SK-N-SH (cell line): Measurements from ENCODE around the gene TRAFD1. TPM values are rescaled to one million over a fixed set of nuclear protein-coding genes. Genes with fewer than 3 reads are reported as not detected.

Source experiments
- CTCF ChIA-PET: fragments of 300-600, 350-600 bp; formaldehyde crosslinking; extraction: SDS; loops from one replicate; lab custom pipeline; 2021; lab: Yijun Ruan, JAX
- POLR2A ChIA-PET: fragments of 350-600 bp; sonication (Branson Sonifier 250); formaldehyde crosslinking; extraction: SDS; loops from one replicate; lab custom pipeline; 2020; ENCODE audit warnings: antibody characterized with exemption, inconsistent platforms; lab: Yijun Ruan, JAX
- DNase-seq: peaks from one replicate; pipeline ENCODE4 v3.0.0; 2012
- H2AFZ ChIP-seq: fragments of 200-600 bp; sonication (generic); 2 replicates; pipeline ENCODE4 v1.8.1; 2016; ENCODE audit warnings: antibody characterized with exemption, mild to moderate bottlenecking, low read depth
- H3F3A ChIP-seq: fragments of 200-600 bp; sonication (generic); replicated peaks from 2 replicates; pipeline ENCODE3; 2016; ENCODE audit warnings: antibody characterized with exemption, mild to moderate bottlenecking; ENCODE audit not compliant: insufficient read depth
- H3K27ac ChIP-seq, 2 experiments: fragments of 200-500 bp in 1 of 2; fragments of 200-600 bp in 1 of 2; sonication (Bioruptor generic) in 1 of 2; sonication (generic), shearing (Covaris generic) in 1 of 2; 2 replicates each; pipeline versions ENCODE4 v1.5.1 to v1.6.1; 2014 to 2016; ENCODE audit warnings: low read depth in 2 of 2, inconsistent platforms in 1 of 2, low read length in 1 of 2, mild to moderate bottlenecking in 1 of 2, mixed read lengths in 1 of 2
- H3K27me3 ChIP-seq: fragments of 200-600 bp; sonication (generic), shearing (Covaris generic); 2 replicates; pipeline ENCODE4 v1.6.1; 2016; ENCODE audit warnings: mixed run types; ENCODE audit not compliant: insufficient read depth
- H3K36me3 ChIP-seq, 2 experiments: fragments of 200-500 bp in 1 of 2; fragments of 200-600 bp in 1 of 2; sonication (Bioruptor generic) in 1 of 2; sonication (generic) in 1 of 2; replicated peaks in 1 of 2; 2 replicates each; pipeline versions ENCODE3 to v1.5.1; 2014 to 2016; ENCODE audit warnings: low read length in 1 of 2, mild to moderate bottlenecking in 1 of 2; ENCODE audit not compliant: insufficient read depth in 2 of 2, control insufficient read depth in 1 of 2
- H3K4me1 ChIP-seq, 2 experiments: fragments of 200-500 bp in 1 of 2; fragments of 200-600 bp in 1 of 2; sonication (Bioruptor generic) in 1 of 2; sonication (generic), shearing (Covaris generic) in 1 of 2; 2 replicates each; pipeline versions ENCODE4 v1.5.1 to v1.6.1; 2014 to 2016; ENCODE audit warnings: low read depth in 1 of 2, low read length in 1 of 2, mixed run types in 1 of 2; ENCODE audit not compliant: insufficient read depth in 2 of 2, control insufficient read depth in 1 of 2
- H3K4me2 ChIP-seq: fragments of 200-600 bp; sonication (generic), shearing (Covaris generic); 2 replicates; pipeline ENCODE4 v1.6.1; 2017; ENCODE audit warnings: mixed run types
- H3K4me3 ChIP-seq, 2 experiments: fragments of 200-500 bp in 1 of 2; fragments of 200-600 bp in 1 of 2; sonication (Bioruptor generic) in 1 of 2; sonication (generic), shearing (Covaris generic) in 1 of 2; 2 replicates each; pipeline versions ENCODE4 v1.5.1 to v1.8.1; 2014 to 2016; ENCODE audit warnings: low read depth in 2 of 2, inconsistent platforms in 1 of 2, low read length in 1 of 2, mild to moderate bottlenecking in 1 of 2, mixed read lengths in 1 of 2, moderate library complexity in 1 of 2
- H3K79me2 ChIP-seq: fragments of 200-600 bp; sonication (generic); 2 replicates; pipeline ENCODE4 v1.8.1; 2017; ENCODE audit warnings: mild to moderate bottlenecking; ENCODE audit not compliant: insufficient read depth
- H3K9ac ChIP-seq: fragments of 200-600 bp; sonication (generic); 2 replicates; pipeline ENCODE4 v1.6.1; 2017; ENCODE audit warnings: mixed run types
- H3K9me2 ChIP-seq: fragments of 200-600 bp; sonication (generic); 2 replicates; pipeline ENCODE4 v1.6.1; 2017; ENCODE audit warnings: mixed run types
- H3K9me3 ChIP-seq: fragments of 200-600 bp; sonication (generic); 2 replicates; pipeline ENCODE4 v1.6.1; 2017; ENCODE audit warnings: mixed run types, mild to moderate bottlenecking, moderate library complexity
- H4K20me1 ChIP-seq: fragments of 200-600 bp; sonication (generic); 2 replicates; pipeline ENCODE4 v1.6.1; 2017; ENCODE audit warnings: mild to moderate bottlenecking, mixed run types; ENCODE audit not compliant: insufficient read depth
- ELF1 ChIP-seq: IDR thresholded peaks from 2 replicates; pipeline ENCODE4 v1.4.0; 2012
- EP300 ChIP-seq, 2 experiments: IDR thresholded peaks; 2 replicates each; pipeline versions ENCODE4 v1.4.0 to v1.6.1; 2012; ENCODE audit warnings: borderline replicate concordance in 1 of 2, low read depth in 1 of 2, low read length in 1 of 2
- EZH2phosphoT487 ChIP-seq: fragments of 200-600 bp; sonication (generic); IDR thresholded peaks from 2 replicates; pipeline ENCODE4 v1.6.1; 2017; ENCODE audit warnings: low read depth, mixed run types, mild to moderate bottlenecking, antibody characterized with exemption, moderate library complexity, borderline replicate concordance
- FOSL2 ChIP-seq: IDR thresholded peaks from 2 replicates; pipeline ENCODE4 v1.4.0; 2012; ENCODE audit warnings: low read depth, mild to moderate bottlenecking, moderate library complexity, borderline replicate concordance
- FOXJ3 ChIP-seq: sonication (generic); formaldehyde crosslinking; IDR thresholded peaks from 2 replicates; pipeline ENCODE4 v1.5.1; 2020; ENCODE audit warnings: mild to moderate bottlenecking, missing genetic modification reagents
- FOXM1 ChIP-seq: IDR thresholded peaks from 2 replicates; pipeline ENCODE4 v1.4.0; 2012; ENCODE audit warnings: low read depth, mild to moderate bottlenecking
- GABPA ChIP-seq: IDR thresholded peaks from 2 replicates; pipeline ENCODE4 v1.4.0; 2012; ENCODE audit warnings: low read depth, mild to moderate bottlenecking
- JUND ChIP-seq: IDR thresholded peaks from 2 replicates; pipeline ENCODE4 v1.4.0; 2012
- MXI1 ChIP-seq: IDR thresholded peaks from 2 replicates; pipeline ENCODE4 v1.6.1; 2012; ENCODE audit warnings: mild to moderate bottlenecking, low read depth, low read length, improper control_type of control experiment
- POLR2AphosphoS5 ChIP-seq: IDR thresholded peaks from 2 replicates; pipeline ENCODE4 v1.6.1; 2012; ENCODE audit warnings: low read depth, low read length
- RFX5 ChIP-seq: IDR thresholded peaks from 2 replicates; pipeline ENCODE4 v1.6.1; 2012; ENCODE audit warnings: mild to moderate bottlenecking, improper control_type of control experiment, low read length
- SMC3 ChIP-seq: IDR thresholded peaks from 2 replicates; pipeline ENCODE4 v1.6.1; 2012; ENCODE audit warnings: low read depth, low read length, improper control_type of control experiment
- WGBS: methylation state at CpG from one replicate; pipeline ENCODE4 v1.1.6; 2017; ENCODE audit warnings: low lambda C conversion rate; 5-methylcytosine and 5-hydroxymethylcytosine counted together
- polyA plus RNA-seq, 3 experiments: library from polyadenylated mRNA; depleted of rRNA; stranded (reverse); fragments of >200 nt; gene quantifications; 2 replicates each; pipeline ENCODE4 v1.2.3, GENCODE V29; 2012
- TF ChIP-seq, protein P1 (sequence below): IDR thresholded peaks from 2 replicates; pipeline ENCODE4 v1.4.0; 2012; ENCODE audit warnings: low read depth, borderline replicate concordance
- TF ChIP-seq, protein P2 (sequence below): IDR thresholded peaks from 2 replicates; pipeline ENCODE4; 2012
- TF ChIP-seq, protein P3 (sequence below): fragments of 200-600 bp; sonication (generic); IDR thresholded peaks from 2 replicates; pipeline ENCODE4 v1.6.1; 2017; ENCODE audit warnings: antibody characterized with exemption, mild to moderate bottlenecking, moderate library complexity
- TF ChIP-seq, protein P4 (sequence below): fragments of 150-350 bp; IDR thresholded peaks from 2 replicates; pipeline ENCODE4 v1.6.1; 2017; ENCODE audit warnings: antibody characterized with exemption, low read length, low read depth, borderline replicate concordance

Gene TRAFD1
- polyA plus RNA-seq, 1 of the 3 experiments (the other 2 are of a cell fraction): 12.4 TPM

GRCh38 chr12:112096070-112096469 is 29.3 kb upstream of the TRAFD1 start:
- H3K79me2 ChIP-seq: peaks cover 99% of the 10 kb centered on the region
- H4K20me1 ChIP-seq: peaks cover 23% of the 10 kb centered on the region
- no peak for TF ChIP-seq RFX5
- no peak for TF ChIP-seq EZH2phosphoT487
- no peak for TF ChIP-seq MXI1
- TF ChIP-seq SMC3: no peak
- TF ChIP-seq, protein P1, sequence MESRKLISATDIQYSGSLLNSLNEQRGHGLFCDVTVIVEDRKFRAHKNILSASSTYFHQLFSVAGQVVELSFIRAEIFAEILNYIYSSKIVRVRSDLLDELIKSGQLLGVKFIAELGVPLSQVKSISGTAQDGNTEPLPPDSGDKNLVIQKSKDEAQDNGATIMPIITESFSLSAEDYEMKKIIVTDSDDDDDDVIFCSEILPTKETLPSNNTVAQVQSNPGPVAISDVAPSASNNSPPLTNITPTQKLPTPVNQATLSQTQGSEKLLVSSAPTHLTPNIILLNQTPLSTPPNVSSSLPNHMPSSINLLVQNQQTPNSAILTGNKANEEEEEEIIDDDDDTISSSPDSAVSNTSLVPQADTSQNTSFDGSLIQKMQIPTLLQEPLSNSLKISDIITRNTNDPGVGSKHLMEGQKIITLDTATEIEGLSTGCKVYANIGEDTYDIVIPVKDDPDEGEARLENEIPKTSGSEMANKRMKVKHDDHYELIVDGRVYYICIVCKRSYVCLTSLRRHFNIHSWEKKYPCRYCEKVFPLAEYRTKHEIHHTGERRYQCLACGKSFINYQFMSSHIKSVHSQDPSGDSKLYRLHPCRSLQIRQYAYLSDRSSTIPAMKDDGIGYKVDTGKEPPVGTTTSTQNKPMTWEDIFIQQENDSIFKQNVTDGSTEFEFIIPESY: no peak
- TF ChIP-seq JUND: no peak
- TF ChIP-seq, protein P2, sequence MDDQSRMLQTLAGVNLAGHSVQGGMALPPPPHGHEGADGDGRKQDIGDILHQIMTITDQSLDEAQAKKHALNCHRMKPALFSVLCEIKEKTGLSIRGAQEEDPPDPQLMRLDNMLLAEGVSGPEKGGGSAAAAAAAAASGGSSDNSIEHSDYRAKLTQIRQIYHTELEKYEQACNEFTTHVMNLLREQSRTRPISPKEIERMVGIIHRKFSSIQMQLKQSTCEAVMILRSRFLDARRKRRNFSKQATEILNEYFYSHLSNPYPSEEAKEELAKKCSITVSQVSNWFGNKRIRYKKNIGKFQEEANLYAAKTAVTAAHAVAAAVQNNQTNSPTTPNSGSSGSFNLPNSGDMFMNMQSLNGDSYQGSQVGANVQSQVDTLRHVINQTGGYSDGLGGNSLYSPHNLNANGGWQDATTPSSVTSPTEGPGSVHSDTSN: no peak
- no peak for TF ChIP-seq FOXJ3
- TF ChIP-seq GABPA: no peak
- TF ChIP-seq, protein P3, sequence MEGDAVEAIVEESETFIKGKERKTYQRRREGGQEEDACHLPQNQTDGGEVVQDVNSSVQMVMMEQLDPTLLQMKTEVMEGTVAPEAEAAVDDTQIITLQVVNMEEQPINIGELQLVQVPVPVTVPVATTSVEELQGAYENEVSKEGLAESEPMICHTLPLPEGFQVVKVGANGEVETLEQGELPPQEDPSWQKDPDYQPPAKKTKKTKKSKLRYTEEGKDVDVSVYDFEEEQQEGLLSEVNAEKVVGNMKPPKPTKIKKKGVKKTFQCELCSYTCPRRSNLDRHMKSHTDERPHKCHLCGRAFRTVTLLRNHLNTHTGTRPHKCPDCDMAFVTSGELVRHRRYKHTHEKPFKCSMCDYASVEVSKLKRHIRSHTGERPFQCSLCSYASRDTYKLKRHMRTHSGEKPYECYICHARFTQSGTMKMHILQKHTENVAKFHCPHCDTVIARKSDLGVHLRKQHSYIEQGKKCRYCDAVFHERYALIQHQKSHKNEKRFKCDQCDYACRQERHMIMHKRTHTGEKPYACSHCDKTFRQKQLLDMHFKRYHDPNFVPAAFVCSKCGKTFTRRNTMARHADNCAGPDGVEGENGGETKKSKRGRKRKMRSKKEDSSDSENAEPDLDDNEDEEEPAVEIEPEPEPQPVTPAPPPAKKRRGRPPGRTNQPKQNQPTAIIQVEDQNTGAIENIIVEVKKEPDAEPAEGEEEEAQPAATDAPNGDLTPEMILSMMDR: no peak
- no peak for TF ChIP-seq POLR2AphosphoS5
- TF ChIP-seq FOXM1: no peak
- H3F3A ChIP-seq: peaks cover 6% of the 10 kb centered on the region
- H3K4me2 ChIP-seq: peak overlapping the region; percentile 50
- peak overlapping the region in 1 of 2 experiments; percentile 58; a peak in 2 of 4 replicates for H3K27ac ChIP-seq
- POLR2A ChIA-PET: no interaction called here
- no peaks in the 10 kb centered on the region for H3K9me3 ChIP-seq
- H3K27me3 ChIP-seq: no peaks in the 10 kb centered on the region
- peaks cover 0 to 11% of the 10 kb centered on the region in 2 experiments; a peak in 2 of 4 replicates for H3K4me1 ChIP-seq
- CTCF ChIA-PET: interaction anchor here (2.2 kb wide), 1 partner anchor 12 kb away, joined by 6 read pairs; the partner anchor contains the start of gene NAA25
- no peak for DNase-seq
- H3K36me3 ChIP-seq: peaks cover 5 to 49% of the 10 kb centered on the region in 2 experiments
- H3K4me3 ChIP-seq: no peak overlapping the region
- no peaks in the 10 kb centered on the region for H3K9me2 ChIP-seq
- H3K9ac ChIP-seq: no peak overlapping the region
- no peak overlapping the region for H2AFZ ChIP-seq

DNA sequence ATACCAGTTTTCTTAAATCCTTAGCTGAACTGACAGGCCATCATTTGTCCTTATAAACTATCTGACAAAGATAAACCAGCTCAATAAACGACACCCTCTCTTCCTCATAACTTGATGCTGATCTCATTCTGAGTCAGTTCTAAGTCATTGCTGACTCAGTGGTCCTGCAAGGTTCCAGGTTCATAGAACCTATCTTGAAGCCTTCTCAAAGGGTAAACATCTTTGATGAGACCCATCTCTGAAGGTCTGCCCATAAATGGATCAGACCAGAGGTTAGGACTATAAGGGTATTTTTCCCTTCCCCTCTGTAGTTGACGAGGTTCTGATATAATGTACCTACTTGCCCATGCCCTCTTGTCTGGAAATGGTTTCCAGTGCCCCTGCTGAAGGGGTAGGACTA is 28.7 kb upstream of the TRAFD1 start:
- Histone ChIP-seq H3K36me3 (peaks cover 6 to 49% of the 10 kb centered on the region in 2 experiments), H3F3A (peaks cover 6% of the 10 kb centered on the region), H4K20me1 (peaks cover 24% of the 10 kb centered on the region), H3K9me2 (no peaks in the 10 kb centered on the region), H3K9me3 (no peaks in the 10 kb centered on the region), H3K27me3 (no peaks in the 10 kb centered on the region), H3K4me3 (no peak overlapping the region), H3K4me1 (peaks cover 0 to 11% of the 10 kb centered on the region in 2 experiments; a peak in 2 of 4 replicates), H2AFZ (no peak overlapping the region), H3K4me2 (peak overlapping the region; percentile 50), H3K9ac (no peak overlapping the region), H3K27ac (peak overlapping the region in 1 of 2 experiments; percentile 58; a peak in 2 of 4 replicates), H3K79me2 (peaks cover 99% of the 10 kb centered on the region)
- WGBS: 27% methylated on average over 2 of the region's 2 CpGs
- DNase-seq: no peak
- ChIA-PET POLR2A (no interaction called here), CTCF (interaction anchor here (2.2 kb wide), 1 partner anchor 12 kb away, joined by 6 read pairs; the partner anchor contains the start of gene NAA25)
- TF ChIP-seq FOXJ3 (no peak), FOSL2 (peak; percentile 98), ELF1 (peak; percentile 83), EP300 (IDR thresholded peaks at IDR 0.05; ENCODE audit: borderline replicate concordance in 1 of 2, low read depth in 1 of 2, low read length in 1 of 2) (0 out of 4 replicates have a peak, but pooled peaks of 1 of the 2 experiments have one; percentile 17), JUND (peak; percentile 93)
- TF ChIP-seq, protein P2: peak; percentile 78
- TF ChIP-seq, protein P4, sequence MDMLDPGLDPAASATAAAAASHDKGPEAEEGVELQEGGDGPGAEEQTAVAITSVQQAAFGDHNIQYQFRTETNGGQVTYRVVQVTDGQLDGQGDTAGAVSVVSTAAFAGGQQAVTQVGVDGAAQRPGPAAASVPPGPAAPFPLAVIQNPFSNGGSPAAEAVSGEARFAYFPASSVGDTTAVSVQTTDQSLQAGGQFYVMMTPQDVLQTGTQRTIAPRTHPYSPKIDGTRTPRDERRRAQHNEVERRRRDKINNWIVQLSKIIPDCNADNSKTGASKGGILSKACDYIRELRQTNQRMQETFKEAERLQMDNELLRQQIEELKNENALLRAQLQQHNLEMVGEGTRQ: no peak
